Endothelial cell of umbilical vein (primary cell): Measurements from ENCODE around the gene SMAD1. TPM values are rescaled to one million over a fixed set of nuclear protein-coding genes. Genes with fewer than 3 reads are reported as not detected.

Source experiments
- BruUV-seq: library from RNA; stranded (reverse); fragments of 400-500 nt; replicated peaks from 2 replicates; lab custom pipeline; 2021; lab: Mats Ljungman, UMichigan
- CTCF ChIA-PET: fragments of 300-600, 350-600 bp; sonication (Branson Sonifier 250); formaldehyde crosslinking; loops from one replicate; lab custom pipeline; 2021; ENCODE audit warnings: antibody characterized with exemption, inconsistent platforms; lab: Charles Lee
- POLR2A ChIA-PET: fragments of 300-600, 350-600 bp; sonication (Branson Sonifier 250); formaldehyde crosslinking; loops from one replicate; lab custom pipeline; 2021; ENCODE audit warnings: antibody characterized with exemption, inconsistent platforms; lab: Charles Lee
- DNase-seq: peaks from one replicate; pipeline ENCODE4 v3.0.0-alpha.2; 2011; ENCODE audit warnings: low read depth, low spot score
- FAIRE-seq: peaks from 2 replicates; lab custom pipeline; 2011; peaks lifted over from hg19 to GRCh38; lab: Jason Lieb, UNC
- H2AFZ ChIP-seq: 2 replicates; pipeline ENCODE4 v1.6.0; 2012; ENCODE audit warnings: low read depth, low read length, control low read depth, inconsistent platforms
- H3K27ac ChIP-seq: 2 replicates; pipeline ENCODE4 v1.5.1; 2011; ENCODE audit warnings: low read depth, mild to moderate bottlenecking, control low read depth, low read length, moderate library complexity; ENCODE audit not compliant: insufficient read depth
- H3K27me3 ChIP-seq, 2 experiments: 2 replicates each; pipeline versions ENCODE4 v1.6.0 to v1.6.1; 2011; ENCODE audit warnings: low read length in 2 of 2, mixed read lengths in 1 of 2; ENCODE audit not compliant: control insufficient read depth in 2 of 2, insufficient read depth in 2 of 2
- H3K36me3 ChIP-seq, 2 experiments: 2 replicates in 1 of 2; 3 replicates in 1 of 2; pipeline ENCODE4 v1.5.1; 2011; ENCODE audit warnings: low read length in 2 of 2, mild to moderate bottlenecking in 1 of 2, moderate library complexity in 1 of 2; ENCODE audit not compliant: control insufficient read depth in 2 of 2, insufficient read depth in 2 of 2; ENCODE audit errors: extremely low read depth in 1 of 2
- H3K4me1 ChIP-seq: 3 replicates; pipeline ENCODE4 v1.5.1; 2011; ENCODE audit warnings: mild to moderate bottlenecking, low read length; ENCODE audit not compliant: control insufficient read depth, insufficient read depth; ENCODE audit errors: extremely low read depth
- H3K4me2 ChIP-seq: 2 replicates; pipeline ENCODE4 v1.6.1; 2011; ENCODE audit warnings: low read length, control low read depth, mixed read lengths; ENCODE audit not compliant: insufficient read depth
- H3K4me3 ChIP-seq, 3 experiments: fragments of 200-600 bp in 1 of 3; sonication (generic), shearing (Covaris generic) in 1 of 3; replicated peaks in 1 of 3; 2 replicates each; pipeline ENCODE4 v1.5.1; 2011 to 2016; ENCODE audit warnings: control low read depth in 3 of 3, low read length in 3 of 3, mild to moderate bottlenecking in 2 of 3, inconsistent platforms in 1 of 3, low read depth in 1 of 3, moderate library complexity in 1 of 3; ENCODE audit not compliant: insufficient read depth in 1 of 3
- H3K79me2 ChIP-seq: 2 replicates; pipeline ENCODE4 v1.6.0; 2012; ENCODE audit warnings: low read length, inconsistent platforms; ENCODE audit not compliant: control insufficient read depth, insufficient read depth
- H3K9ac ChIP-seq: replicated peaks from 2 replicates; pipeline ENCODE3; 2011; ENCODE audit warnings: low read length, control low read depth; ENCODE audit not compliant: insufficient read depth; ENCODE audit errors: extremely low read depth
- H3K9me1 ChIP-seq: replicated peaks from 3 replicates; pipeline ENCODE4 v1.6.0; 2011; ENCODE audit warnings: mild to moderate bottlenecking, low read length; ENCODE audit not compliant: control insufficient read depth, insufficient read depth; ENCODE audit errors: extremely low read depth
- H3K9me3 ChIP-seq: replicated peaks from 2 replicates; pipeline ENCODE4 v1.5.1; 2012; ENCODE audit warnings: low read length, inconsistent platforms; ENCODE audit not compliant: control insufficient read depth, insufficient read depth
- H4K20me1 ChIP-seq: replicated peaks from 2 replicates; pipeline ENCODE3; 2011; ENCODE audit warnings: mild to moderate bottlenecking, low read length; ENCODE audit not compliant: control insufficient read depth, insufficient read depth; ENCODE audit errors: extremely low read depth
- EZH2 ChIP-seq: IDR thresholded peaks from 2 replicates; pipeline ENCODE4 v1.6.1; 2012; ENCODE audit warnings: borderline replicate concordance, low read depth, mild to moderate bottlenecking, moderate library complexity, low read length, inconsistent platforms; ENCODE audit not compliant: severe bottlenecking
- FOS ChIP-seq: IDR thresholded peaks from 2 replicates; pipeline ENCODE4 v1.6.1; 2011; ENCODE audit warnings: mild to moderate bottlenecking, low read length, moderate library complexity, borderline replicate concordance; ENCODE audit not compliant: insufficient read depth
- GATA2 ChIP-seq: IDR thresholded peaks from 2 replicates; pipeline ENCODE4 v1.7.0; 2011; ENCODE audit warnings: low read depth, mild to moderate bottlenecking, moderate library complexity, mixed read lengths, low read length; ENCODE audit not compliant: insufficient read length, insufficient read depth
- JUN ChIP-seq: IDR thresholded peaks from 2 replicates; pipeline ENCODE4 v1.6.1; 2011; ENCODE audit warnings: borderline replicate concordance, low read depth; ENCODE audit not compliant: insufficient read length, insufficient read depth
- MYC ChIP-seq: IDR thresholded peaks from one replicate; pipeline ENCODE4 v1.6.1; 2011; ENCODE audit warnings: mild to moderate bottlenecking, low read depth, low read length
- POLR2AphosphoS5 ChIP-seq: IDR thresholded peaks from 2 replicates; pipeline ENCODE4 v1.6.1; 2012; ENCODE audit warnings: low read depth, mild to moderate bottlenecking, control low read depth, low read length, moderate library complexity; ENCODE audit not compliant: insufficient read depth
- dilution Hi-C: fragments of 300-500 bp; cut with MboI; formaldehyde crosslinking; loops from one replicate; pipeline ENCODE4 v1.15.0; 2019; ENCODE audit warnings: low sequenced_read_pairs; ENCODE audit not compliant: extremely low pct_ligation_motif_present
- intact Hi-C: fragments of 100-400 bp; cut with micrococcal nuclease; formaldehyde crosslinking; loops from one replicate; pipeline ENCODE4 v1.10.0; 2022
- polyA plus RNA-seq, 4 experiments: library from polyadenylated mRNA; depleted of rRNA in 3 of 4; stranded (reverse) in 3 of 4; unstranded in 1 of 4; fragments of >200 nt; gene quantifications; 2 replicates each; pipeline versions ENCODE4 v1.2.1 to v1.2.3, GENCODE V29; 2011 to 2012; ENCODE audit warnings: missing spikeins in 1 of 4
- total RNA-seq: library from RNA; stranded (reverse); gene quantifications from 2 replicates; pipeline ENCODE4 v1.2.3, GENCODE V29; 2021

The SMAD1 gene
- total and polyA plus RNA-seq, 2 donors (not counting 3 experiments of a cell fraction or from before 2014, with no cell fraction given): 101 to 116 TPM

- CTCF ChIA-PET: interaction anchor here (0.7 to 1.6 kb wide), 4 partner anchors 13 to 291 kb away, joined by 3 read pairs; no protein-coding TSS in a partner anchor
- Histone ChIP-seq H3K79me2 (peaks cover 95% of the 10 kb centered on the region), H3K36me3 (no peaks in the 10 kb centered on the region), H3K9ac (peak overlapping the region; percentile 21), H2AFZ (no peak overlapping the region), H3K27me3 (no peaks in the 10 kb centered on the region), H3K4me3 (peak overlapping the region in 1 of 3 experiments; percentile 8), H4K20me1 (no peaks in the 10 kb centered on the region), H3K27ac (peak overlapping the region; percentile 61), H3K4me2 (peak overlapping the region; percentile 45), H3K9me1 (no peaks in the 10 kb centered on the region), H3K4me1 (peaks cover 57% of the 10 kb centered on the region), H3K9me3 (peaks cover 6% of the 10 kb centered on the region)
- no TSS peak for BruUV-seq
- peak; percentile 91 for DNase-seq
- TF ChIP-seq EZH2 (no peak), JUN (peak; percentile 66), GATA2 (peak; percentile 65), POLR2AphosphoS5 (peak; percentile 34), FOS (peak; percentile 69)
- dilution Hi-C loops (no loop called here), intact Hi-C loops (no loop called here)
- POLR2A ChIA-PET: interaction anchor here (0.7 kb wide), 1 partner anchor 260 kb away, joined by 4 read pairs; no protein-coding TSS in a partner anchor
- peak; percentile 76 for FAIRE-seq
Observed at GRCh38 chr4:145507636-145508035, 26.0 kb downstream of the SMAD1 start.

- no TSS peak for BruUV-seq
- dilution Hi-C loops: no loop called here
- Histone ChIP-seq H3K4me2 (no peak overlapping the region), H3K4me1 (peaks cover 18% of the 10 kb centered on the region), H2AFZ (no peak overlapping the region), H3K79me2 (peaks cover 95% of the 10 kb centered on the region), H4K20me1 (peaks cover 3% of the 10 kb centered on the region), H3K27me3 (no peaks in the 10 kb centered on the region), H3K9ac (no peak overlapping the region), H3K9me3 (peaks cover 6% of the 10 kb centered on the region), H3K9me1 (no peaks in the 10 kb centered on the region), H3K27ac (no peak overlapping the region), H3K36me3 (peaks cover 0 to 2% of the 10 kb centered on the region in 2 experiments), H3K4me3 (no peak overlapping the region)
- FAIRE-seq: peak; percentile 28
- intact Hi-C loops: no loop called here
- ChIA-PET POLR2A (no interaction called here), CTCF (interaction anchor here (1.3 kb wide), 1 partner anchor 10 kb away, joined by 5 read pairs; no protein-coding TSS in a partner anchor)
- peak; percentile 30 for DNase-seq
- TF ChIP-seq MYC (no peak), JUN (peak; percentile 43)
Observed at GRCh38 chr4:145511913-145512522, 30.4 kb downstream of the SMAD1 start.
